ENCODE measurements around the gene RANBP9. TPM values are rescaled to one million over a fixed set of nuclear protein-coding genes. Genes with fewer than 3 reads are reported as not detected.

Gene RANBP9
- polyA plus RNA-seq, 3 donors, result 1.8 to 26.1 (median 2.0) TPM

DNA sequence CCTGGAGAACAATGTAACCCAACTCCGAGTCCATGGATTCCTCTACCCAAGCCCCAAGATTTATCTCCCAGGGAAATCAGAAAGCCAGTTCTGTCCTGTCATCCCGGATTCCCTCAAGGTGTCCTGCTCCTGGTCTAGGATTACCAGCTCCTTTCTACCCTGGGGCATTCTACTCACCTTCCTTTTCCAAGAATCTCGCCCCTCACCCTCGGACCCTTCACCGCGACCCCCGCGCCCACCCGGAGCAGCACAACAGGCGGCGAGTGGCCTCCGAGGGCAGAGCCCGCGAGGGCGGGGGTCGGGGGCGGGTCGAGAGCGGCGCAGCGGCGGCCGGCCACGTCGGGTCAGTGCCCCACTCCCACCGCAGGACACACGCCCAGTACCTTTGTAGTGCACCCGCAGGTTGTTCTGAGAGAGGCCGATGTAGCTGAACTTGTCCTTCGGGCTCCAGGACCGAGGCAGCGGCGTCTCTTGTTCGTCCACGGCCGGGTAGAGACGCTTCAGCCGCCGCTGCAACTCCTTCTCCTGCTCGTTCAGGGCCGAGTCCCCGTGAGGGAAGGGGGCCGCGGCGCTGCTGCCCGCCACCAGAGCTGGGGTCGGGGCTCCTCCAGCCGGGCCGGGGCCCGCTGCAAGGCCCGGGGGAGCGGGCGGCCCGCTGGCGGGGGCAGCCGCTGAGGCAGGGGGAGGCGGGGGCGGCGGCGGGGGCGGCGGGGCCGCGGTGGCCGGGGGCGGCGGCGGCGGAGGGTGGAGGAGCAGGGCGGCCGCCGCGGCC, 897 bp downstream of the RANBP9 start:
- H3K36me3 Mint-ChIP-seq, result peaks cover 0 to 9% of the 10 kb centered on the region in 2 donors
- H3K27me3 Mint-ChIP-seq (ENCODE audit: low read depth in 3 of 3), result peaks cover 0 to 2% (median 0%) of the 10 kb centered on the region in 3 donors
- H3K9ac ChIP-seq (ENCODE audit: insufficient read depth, low read length, poor library complexity, severe bottlenecking), result peak overlapping the region; percentile 84
- H3K27me3 ChIP-seq (ENCODE audit: control insufficient read depth in 2 of 2, insufficient read depth in 2 of 2, low read length in 2 of 2), result no peaks in the 10 kb centered on the region
- intact Hi-C loops (cut with micrococcal nuclease), result loop anchor here (5.0 to 10.0 kb wide), 3 partner anchors 46 to 296 kb away; partner anchors contain the start of gene NOL7 (in 1 of the 2)
- peak overlapping the region; percentile 92 for H3K4me2 ChIP-seq (replicated peaks; ENCODE audit: extremely low read depth, low read length, poor library complexity, severe bottlenecking)
- peak overlapping the region; percentile 63 for H2AFZ ChIP-seq (ENCODE audit: insufficient read depth, low read depth, low read length, poor library complexity, severe bottlenecking)
- H3K4me3 Mint-ChIP-seq, result peak overlapping the region; percentile 97 to 99
- TF ChIP-seq CTCF (IDR thresholded peaks at IDR 0.05), result no peak
- peak overlapping the region; percentile 54 to 95 (median 58) for H3K4me3 ChIP-seq (replicated peaks in 1 of 3; ENCODE audit: low read depth in 2 of 3, low read length in 3 of 3)
- peaks cover 38 to 53% of the 10 kb centered on the region in 2 donors for H3K4me1 ChIP-seq (ENCODE audit: control insufficient read depth in 1 of 2, insufficient read depth in 2 of 2, low read length in 2 of 2)
- H3K9me3 Mint-ChIP-seq, result no peaks in the 10 kb centered on the region
- DNase-seq, result peak in 1 of 3 donors; percentile 20
- no peaks in the 10 kb centered on the region for H3K36me3 ChIP-seq (replicated peaks in 1 of 2; ENCODE audit: control insufficient read depth in 1 of 2, insufficient read depth in 2 of 2, low read length in 2 of 2)
- H3K4me1 Mint-ChIP-seq, result peaks cover 53% of the 10 kb centered on the region
- peaks cover 53% of the 10 kb centered on the region for H3K79me2 ChIP-seq (ENCODE audit: insufficient read depth, low read length)
- H4K20me1 ChIP-seq (ENCODE audit: insufficient read depth, low read length), result peaks cover 47% of the 10 kb centered on the region
- peak overlapping the region; percentile 78 to 96 (median 91) for H3K27ac Mint-ChIP-seq
- peak overlapping the region; percentile 62 to 87 for H3K27ac ChIP-seq (ENCODE audit: low read depth in 1 of 2, low read length in 2 of 2)
- no peaks in the 10 kb centered on the region for H3K9me3 ChIP-seq (replicated peaks in 1 of 2; ENCODE audit: control insufficient read depth in 1 of 2, insufficient read depth in 1 of 2, low read length in 2 of 2)
- WGBS (ENCODE audit: insufficient coverage), result under 1% methylated on average over 52 of the region's 73 CpGs

DNA sequence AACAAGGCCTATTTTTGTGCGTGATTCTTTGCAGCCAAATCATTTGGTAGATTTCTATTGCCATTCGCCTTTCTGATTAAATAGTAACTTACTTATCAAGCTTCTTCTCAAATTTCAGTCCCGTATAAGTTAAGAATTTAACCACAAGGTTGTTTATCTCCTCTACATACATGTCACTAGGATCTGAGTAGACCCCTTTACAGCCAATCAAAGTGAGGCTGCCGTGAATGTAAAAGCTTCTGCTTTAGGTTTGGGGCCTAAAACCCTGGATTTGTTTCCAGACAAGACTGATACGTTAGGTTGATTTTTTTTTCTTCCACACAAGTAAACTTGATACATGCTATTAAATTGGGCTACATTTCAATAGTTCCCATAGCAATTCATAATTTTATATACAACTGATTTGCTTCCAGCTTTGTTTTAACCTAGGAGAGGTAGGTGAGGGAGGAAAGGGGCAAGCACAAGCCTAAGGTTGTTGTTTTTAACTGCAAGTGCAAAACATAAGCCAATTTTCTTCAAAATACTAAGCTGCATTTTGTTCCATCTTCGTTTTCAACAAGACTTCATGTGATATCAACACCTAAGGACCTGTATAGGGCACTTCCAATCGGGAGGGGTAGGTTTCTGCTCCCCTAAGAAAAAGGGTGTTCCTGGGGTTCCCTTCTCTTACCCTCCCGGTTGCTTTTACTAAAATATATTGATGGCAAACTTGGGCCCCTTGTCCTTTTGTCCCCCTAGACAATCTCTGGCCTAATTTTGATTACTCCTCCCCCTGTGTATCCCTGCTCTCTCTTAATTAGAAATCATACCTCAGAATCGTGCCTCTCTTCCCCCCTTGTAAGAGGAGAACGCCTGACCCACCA, 1.7 kb downstream of the RANBP9 start:
- Histone ChIP-seq H3K36me3 (replicated peaks in 1 of 2; ENCODE audit: control insufficient read depth in 1 of 2, insufficient read depth in 2 of 2, low read length in 2 of 2) (no peaks in the 10 kb centered on the region), H3K4me3 (replicated peaks in 1 of 3; ENCODE audit: low read depth in 2 of 3, low read length in 3 of 3) (peak overlapping the region; percentile 54 to 95 (median 58)), H3K4me1 (ENCODE audit: control insufficient read depth in 1 of 2, insufficient read depth in 2 of 2, low read length in 2 of 2) (peaks cover 32 to 45% of the 10 kb centered on the region in 2 donors), H3K27me3 (ENCODE audit: control insufficient read depth in 2 of 2, insufficient read depth in 2 of 2, low read length in 2 of 2) (no peaks in the 10 kb centered on the region), H3K79me2 (ENCODE audit: insufficient read depth, low read length) (peaks cover 61% of the 10 kb centered on the region), H3K9me3 (replicated peaks in 1 of 2; ENCODE audit: control insufficient read depth in 1 of 2, insufficient read depth in 1 of 2, low read length in 2 of 2) (no peaks in the 10 kb centered on the region), H3K4me2 (replicated peaks; ENCODE audit: extremely low read depth, low read length, poor library complexity, severe bottlenecking) (peak overlapping the region; percentile 92), H4K20me1 (ENCODE audit: insufficient read depth, low read length) (peaks cover 53% of the 10 kb centered on the region), H3K9ac (ENCODE audit: insufficient read depth, low read length, poor library complexity, severe bottlenecking) (peak overlapping the region; percentile 84), H2AFZ (ENCODE audit: insufficient read depth, low read depth, low read length, poor library complexity, severe bottlenecking) (peak overlapping the region; percentile 63), H3K27ac (ENCODE audit: low read depth in 1 of 2, low read length in 2 of 2) (peak overlapping the region in 1 of 2 donors; percentile 87)
- Mint-ChIP-seq H3K27me3 (ENCODE audit: low read depth in 3 of 3) (peaks cover 0 to 2% (median 0%) of the 10 kb centered on the region in 3 donors), H3K36me3 (peaks cover 0 to 11% of the 10 kb centered on the region in 2 donors), H3K4me3 (peak overlapping the region; percentile 97 to 99), H3K9me3 (no peaks in the 10 kb centered on the region), H3K4me1 (peaks cover 45% of the 10 kb centered on the region), H3K27ac (peak overlapping the region; percentile 78 to 96 (median 90))
- intact Hi-C loops (cut with micrococcal nuclease), result loop anchor here (5.0 to 10.0 kb wide), 4 partner anchors 45 to 295 kb away; partner anchors contain the start of gene NOL7 (in 2 of the 2)
- no peak for TF ChIP-seq CTCF (IDR thresholded peaks at IDR 0.05)
- DNase-seq, result peak in 2 of 3 donors; percentile 25 to 30
- WGBS (ENCODE audit: insufficient coverage), result 0% methylated on average over 3 of the region's 10 CpGs

Data from CD14-positive monocyte (primary cell).